GM19455 (cell line): ENCODE measurements around the gene ADORA3.

ENCODE experiments used
- ATAC-seq: cut with Tn5 transposase; IDR thresholded peaks from one replicate; pipeline ENCODE4 v1.9.1; 2021; ENCODE audit not compliant: unreplicated experiment

ADORA3 gene

GRCh38 chr1:111476214-111476613, 27.2 kb downstream of the ADORA3 start:
- no peak for ATAC-seq

GRCh38 chr1:111475701-111476100, 27.7 kb downstream of the ADORA3 start:
- no peak for ATAC-seq

- ATAC-seq: no peak
These were observed 28.9 kb downstream of the ADORA3 start for GRCh38 chr1:111474521-111474920.

GRCh38 chr1:111474106-111474505, 29.3 kb downstream of the ADORA3 start:
- no peak for ATAC-seq

- no peak for ATAC-seq
These were observed 31.9 kb downstream of the ADORA3 start for GRCh38 chr1:111471538-111471937.

- ATAC-seq: no peak
These were observed 32.4 kb downstream of the ADORA3 start for GRCh38 chr1:111471012-111471411.

GRCh38 chr1:111470596-111470995, 32.8 kb downstream of the ADORA3 start:
- ATAC-seq: no peak

GRCh38 chr1:111469539-111469938, 33.9 kb downstream of the ADORA3 start:
- no peak for ATAC-seq

- ATAC-seq: no peak
These were observed 34.7 kb downstream of the ADORA3 start for GRCh38 chr1:111468717-111469100.

GRCh38 chr1:111467865-111468716, 35.3 kb downstream of the ADORA3 start:
- ATAC-seq: no peak

- ATAC-seq: no peak
These were observed 37.0 kb downstream of the ADORA3 start for GRCh38 chr1:111466480-111466879.

GRCh38 chr1:111465754-111466153, 37.7 kb downstream of the ADORA3 start:
- ATAC-seq: no peak

GRCh38 chr1:111463029-111463683, 40.3 kb downstream of the ADORA3 start:
- no peak for ATAC-seq

- ATAC-seq: no peak
These were observed 40.9 kb downstream of the ADORA3 start for GRCh38 chr1:111462370-111463028.

GRCh38 chr1:111461765-111462164, 41.7 kb downstream of the ADORA3 start:
- no peak for ATAC-seq

- no peak for ATAC-seq
These were observed 47.8 kb downstream of the ADORA3 start for GRCh38 chr1:111455642-111456031.

GRCh38 chr1:111454859-111455641, 48.4 kb downstream of the ADORA3 start:
- no peak for ATAC-seq

GRCh38 chr1:111453706-111454105, 49.7 kb downstream of the ADORA3 start:
- no peak for ATAC-seq

- no peak for ATAC-seq
These were observed 50.9 kb downstream of the ADORA3 start for GRCh38 chr1:111452581-111452980.

- no peak for ATAC-seq
These were observed 53.2 kb downstream of the ADORA3 start for GRCh38 chr1:111450185-111450584.

- ATAC-seq: no peak
These were observed 53.8 kb downstream of the ADORA3 start for GRCh38 chr1:111449703-111450017.
